PFSK-1 (cell line): ENCODE results near the gene CELF5. TPM values are rescaled to one million over a fixed set of nuclear protein-coding genes. Genes with fewer than 3 reads are reported as not detected.

Experiments
- FOXP2 ChIP-seq: optimal IDR thresholded peaks from 2 replicates; pipeline ENCODE3; 2011; ENCODE audit warnings: borderline replicate concordance, control low read depth, inconsistent platforms; ENCODE audit not compliant: insufficient read depth; ENCODE audit errors: extremely low read length, extremely low read depth
- POLR2AphosphoS5 ChIP-seq: IDR thresholded peaks from 2 replicates; pipeline ENCODE4 v1.6.1; 2012; ENCODE audit warnings: low read depth, mild to moderate bottlenecking, control low read depth, low read length, moderate library complexity
- REST ChIP-seq, 2 experiments: IDR thresholded peaks; 2 replicates each; pipeline versions ENCODE4 v1.6.1 to v1.8.0; 2011 to 2012; ENCODE audit warnings: low read depth in 2 of 2, low read length in 2 of 2, control low read depth in 1 of 2, inconsistent platforms in 1 of 2, mild to moderate bottlenecking in 1 of 2, moderate library complexity in 1 of 2; ENCODE audit not compliant: insufficient read depth in 1 of 2
- SIN3A ChIP-seq: IDR thresholded peaks from 2 replicates; pipeline ENCODE4 v1.6.1; 2012; ENCODE audit warnings: mild to moderate bottlenecking, low read length, moderate library complexity, borderline replicate concordance; ENCODE audit not compliant: insufficient read depth
- TAF1 ChIP-seq: IDR thresholded peaks from 2 replicates; pipeline ENCODE4 v1.6.1; 2012; ENCODE audit warnings: low read length, control low read depth, borderline replicate concordance; ENCODE audit not compliant: insufficient read depth
- polyA plus RNA-seq: library from polyadenylated mRNA; unstranded; fragments of >200 nt; gene quantifications from one replicate; pipeline ENCODE4 v1.2.1, GENCODE V29; 2012; ENCODE audit warnings: low read depth, missing spikeins; ENCODE audit not compliant: insufficient read length

CELF5 gene
- polyA plus RNA-seq, result 0.65 TPM

DNA sequence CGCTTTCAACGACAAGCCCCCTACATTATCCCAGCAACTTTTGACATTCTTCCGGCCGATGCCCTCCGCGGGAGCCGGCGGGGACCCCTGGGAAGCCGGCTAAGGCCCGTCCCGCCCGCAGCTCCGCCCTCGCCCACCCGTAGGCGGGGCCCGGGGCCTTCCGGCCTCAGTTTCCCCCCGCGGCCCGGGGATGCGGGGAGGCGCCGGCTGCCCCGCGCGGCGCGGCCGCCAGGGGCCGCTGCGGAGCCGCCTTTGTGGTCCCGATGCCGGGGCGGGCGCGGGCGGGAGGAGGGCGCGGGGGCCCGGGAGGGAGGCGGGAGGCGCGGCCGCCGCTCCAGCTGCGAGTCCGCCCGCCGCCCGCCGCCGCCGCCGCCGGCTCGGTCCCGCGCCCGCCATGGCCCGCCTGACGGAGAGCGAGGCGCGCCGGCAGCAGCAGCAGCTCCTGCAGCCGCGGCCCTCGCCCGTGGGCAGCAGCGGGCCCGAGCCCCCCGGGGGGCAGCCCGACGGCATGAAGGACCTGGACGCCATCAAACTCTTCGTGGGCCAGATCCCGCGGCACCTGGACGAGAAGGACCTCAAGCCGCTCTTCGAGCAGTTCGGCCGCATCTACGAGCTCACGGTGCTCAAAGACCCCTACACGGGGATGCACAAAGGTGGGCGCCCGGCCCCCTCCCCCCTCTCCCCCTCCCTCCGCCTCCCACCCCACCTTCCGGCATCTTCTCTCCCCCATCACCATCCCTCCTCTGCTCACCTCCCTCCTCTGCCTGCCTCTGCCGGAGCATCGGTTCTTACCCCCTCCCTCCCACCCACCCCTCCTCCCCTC is at the start of gene CELF5:
CELF5 (plus strand) TSS at position 316 of the 823 bp plus-strand sequence; CDS start at position 395, 79 bp downstream.
- TF ChIP-seq TAF1 (no peak), REST (IDR thresholded peaks at IDR 0.05; ENCODE audit: insufficient read depth in 1 of 2, low read depth in 2 of 2, low read length in 2 of 2) (no peak), SIN3A (no peak), FOXP2 (no peak), POLR2AphosphoS5 (no peak)

DNA sequence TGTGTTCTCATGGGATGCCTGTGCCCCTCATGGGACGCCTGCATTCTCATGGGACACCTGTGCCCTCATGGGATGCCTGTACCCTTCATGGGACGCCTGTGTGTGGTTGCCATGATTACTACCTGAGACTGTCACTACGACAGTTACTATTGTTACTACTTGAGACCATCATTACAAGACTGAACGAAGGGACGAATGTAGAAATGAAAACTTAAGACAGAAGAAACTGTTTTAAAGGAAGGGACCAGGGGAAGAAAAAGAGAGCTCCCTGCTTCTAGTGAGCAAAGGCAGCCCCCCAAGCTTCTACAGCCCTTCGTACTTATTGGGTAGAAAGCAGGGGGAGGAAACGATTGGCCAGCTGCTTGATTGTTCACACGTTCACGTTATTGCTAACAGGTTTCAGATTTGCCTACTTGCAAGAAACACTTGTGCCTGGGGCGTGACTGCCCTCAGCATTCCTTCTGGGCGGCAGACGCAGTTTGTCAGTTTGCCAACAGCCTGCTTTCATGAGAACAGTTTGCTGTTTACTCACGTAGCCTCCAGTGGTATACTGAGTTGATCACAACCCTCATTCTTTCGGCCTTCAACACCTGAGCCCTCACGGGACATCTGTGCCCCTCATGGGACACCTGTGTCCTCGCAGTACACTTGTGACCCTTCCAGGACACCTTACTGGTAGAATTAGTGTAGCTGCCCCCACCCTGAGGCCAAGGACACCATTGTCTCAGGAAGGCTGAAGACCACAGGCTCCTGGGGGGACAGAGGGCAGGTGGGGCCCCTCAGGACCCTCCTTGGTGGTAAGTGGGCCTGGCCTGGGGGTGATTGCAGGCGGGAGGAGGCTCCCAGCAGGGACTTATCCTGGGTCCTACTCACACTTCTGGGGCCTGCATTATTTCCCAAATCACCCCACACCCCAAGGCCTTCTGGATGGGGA is 48.4 kb upstream of the CELF5 start:
- no peak for TF ChIP-seq SIN3A

GRCh38 chr19:3176715-3177501 is 47.6 kb upstream of the CELF5 start:
- TF ChIP-seq SIN3A (no peak), TAF1 (no peak), FOXP2 (no peak), REST (IDR thresholded peaks at IDR 0.05; ENCODE audit: insufficient read depth in 1 of 2, low read depth in 2 of 2, low read length in 2 of 2) (no peak), POLR2AphosphoS5 (no peak)

GRCh38 chr19:3178377-3178972 is 46.0 kb upstream of the CELF5 start, which contains the start of gene S1PR4:
Gene S1PR4 (plus strand): TSS chr19:3178769. CDS start chr19:3178793, 24 bp downstream.
- TF ChIP-seq SIN3A (no peak), TAF1 (no peak), FOXP2 (no peak), REST (IDR thresholded peaks at IDR 0.05; ENCODE audit: insufficient read depth in 1 of 2, low read depth in 2 of 2, low read length in 2 of 2) (no peak), POLR2AphosphoS5 (no peak)
